ENCODE measurements around the gene PRPS1. TPM values are rescaled to one million over a fixed set of nuclear protein-coding genes. Genes with fewer than 3 reads are reported as not detected.

PRPS1 gene
- total and polyA plus RNA-seq, 9 of the 15 experiments (the other 6 are each of a cell fraction or from before 2014, with no cell fraction given), result 47.8 to 175 (median 79.6) TPM

- no peak for TF ChIP-seq SFPQ (IDR thresholded peaks at IDR 0.05; ENCODE audit: low read depth, low read length)
- TF ChIP-seq ZNF143 (CRISPR knock-in tag; IDR thresholded peaks at IDR 0.05), result no peak
- TF ChIP-seq SMARCA5 (IDR thresholded peaks at IDR 0.05), result no peak
- TF ChIP-seq RBM25 (IDR thresholded peaks at IDR 0.05; ENCODE audit: low read depth, low read length, severe bottlenecking), result no peak
- TF ChIP-seq, protein P1, sequence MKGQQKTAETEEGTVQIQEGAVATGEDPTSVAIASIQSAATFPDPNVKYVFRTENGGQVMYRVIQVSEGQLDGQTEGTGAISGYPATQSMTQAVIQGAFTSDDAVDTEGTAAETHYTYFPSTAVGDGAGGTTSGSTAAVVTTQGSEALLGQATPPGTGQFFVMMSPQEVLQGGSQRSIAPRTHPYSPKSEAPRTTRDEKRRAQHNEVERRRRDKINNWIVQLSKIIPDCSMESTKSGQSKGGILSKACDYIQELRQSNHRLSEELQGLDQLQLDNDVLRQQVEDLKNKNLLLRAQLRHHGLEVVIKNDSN (CRISPR knock-in tag; IDR thresholded peaks at IDR 0.05), result no peak
- TF ChIP-seq, protein P2, sequence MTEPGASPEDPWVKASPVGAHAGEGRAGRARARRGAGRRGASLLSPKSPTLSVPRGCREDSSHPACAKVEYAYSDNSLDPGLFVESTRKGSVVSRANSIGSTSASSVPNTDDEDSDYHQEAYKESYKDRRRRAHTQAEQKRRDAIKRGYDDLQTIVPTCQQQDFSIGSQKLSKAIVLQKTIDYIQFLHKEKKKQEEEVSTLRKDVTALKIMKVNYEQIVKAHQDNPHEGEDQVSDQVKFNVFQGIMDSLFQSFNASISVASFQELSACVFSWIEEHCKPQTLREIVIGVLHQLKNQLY (CRISPR knock-in tag; conservative IDR thresholded peaks at IDR 0.05), result no peak
- TF ChIP-seq TSHZ1 (CRISPR knock-in tag; IDR thresholded peaks at IDR 0.05), result no peak
- TF ChIP-seq AFF1 (IDR thresholded peaks at IDR 0.05; ENCODE audit: low read depth in 1 of 2, partially characterized antibody in 2 of 2), result no peak
- no peak for TF ChIP-seq ZNF583 (CRISPR knock-in tag; IDR thresholded peaks at IDR 0.05)
- no peak for TF ChIP-seq L3MBTL2 (IDR thresholded peaks at IDR 0.05)
- no peak for TF ChIP-seq ZNF830 (CRISPR knock-in tag; IDR thresholded peaks at IDR 0.05)
- TF ChIP-seq, protein P3, sequence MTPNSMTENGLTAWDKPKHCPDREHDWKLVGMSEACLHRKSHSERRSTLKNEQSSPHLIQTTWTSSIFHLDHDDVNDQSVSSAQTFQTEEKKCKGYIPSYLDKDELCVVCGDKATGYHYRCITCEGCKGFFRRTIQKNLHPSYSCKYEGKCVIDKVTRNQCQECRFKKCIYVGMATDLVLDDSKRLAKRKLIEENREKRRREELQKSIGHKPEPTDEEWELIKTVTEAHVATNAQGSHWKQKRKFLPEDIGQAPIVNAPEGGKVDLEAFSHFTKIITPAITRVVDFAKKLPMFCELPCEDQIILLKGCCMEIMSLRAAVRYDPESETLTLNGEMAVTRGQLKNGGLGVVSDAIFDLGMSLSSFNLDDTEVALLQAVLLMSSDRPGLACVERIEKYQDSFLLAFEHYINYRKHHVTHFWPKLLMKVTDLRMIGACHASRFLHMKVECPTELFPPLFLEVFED (CRISPR knock-in tag; conservative IDR thresholded peaks at IDR 0.05), result no peak
- TF ChIP-seq, protein P4, sequence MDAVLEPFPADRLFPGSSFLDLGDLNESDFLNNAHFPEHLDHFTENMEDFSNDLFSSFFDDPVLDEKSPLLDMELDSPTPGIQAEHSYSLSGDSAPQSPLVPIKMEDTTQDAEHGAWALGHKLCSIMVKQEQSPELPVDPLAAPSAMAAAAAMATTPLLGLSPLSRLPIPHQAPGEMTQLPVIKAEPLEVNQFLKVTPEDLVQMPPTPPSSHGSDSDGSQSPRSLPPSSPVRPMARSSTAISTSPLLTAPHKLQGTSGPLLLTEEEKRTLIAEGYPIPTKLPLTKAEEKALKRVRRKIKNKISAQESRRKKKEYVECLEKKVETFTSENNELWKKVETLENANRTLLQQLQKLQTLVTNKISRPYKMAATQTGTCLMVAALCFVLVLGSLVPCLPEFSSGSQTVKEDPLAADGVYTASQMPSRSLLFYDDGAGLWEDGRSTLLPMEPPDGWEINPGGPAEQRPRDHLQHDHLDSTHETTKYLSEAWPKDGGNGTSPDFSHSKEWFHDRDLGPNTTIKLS (IDR thresholded peaks at IDR 0.05; ENCODE audit: borderline replicate concordance, low read depth), result no peak
Observed at GRCh38 chrX:107691024-107691448, 62.7 kb downstream of the PRPS1 start (continued).
